Pancreas (tissue), 10 donors: Measurements from ENCODE around the gene CMTM8. TPM values are rescaled to one million over a fixed set of nuclear protein-coding genes. Genes with fewer than 3 reads are reported as not detected.

Experiments
- ATAC-seq, 4 donors: fragments of 200-7000 bp; cut with Tn5 transposase; one replicate each; pipeline versions ENCODE4 v1.8.0 to v1.9.1; 2020; ENCODE audit warnings: mild to moderate bottlenecking in 4 of 4, moderate library complexity in 4 of 4
- DNase-seq, 6 donors: peaks; one replicate each; pipeline ENCODE4 v3.0.0-alpha.2; 2020
- FAIRE-seq: peaks from 2 replicates; lab custom pipeline; 2012; peaks lifted over from hg19 to GRCh38; lab: Jason Lieb, UNC
- H3K27ac ChIP-seq, 4 donors: fragments of 200-600 bp; sonication (generic); 1 replicate in 3 of 4; 2 replicates in 1 of 4; pipeline versions ENCODE4 v1.5.0 to v1.8.0; 2020
- H3K27me3 ChIP-seq, 4 donors: fragments of 200-600 bp; one replicate each; pipeline ENCODE4 v1.8.0; 2021
- H3K36me3 ChIP-seq, 3 donors: fragments of 200-600 bp; sonication (generic) in 1 of 3; one replicate each; pipeline versions ENCODE4 v1.5.0 to v1.8.0; 2020 to 2021
- H3K4me1 ChIP-seq, 3 donors: fragments of 200-600 bp; one replicate each; pipeline ENCODE4 v1.8.0; 2021
- H3K4me3 ChIP-seq, 4 donors: fragments of 200-600 bp; sonication (generic) in 2 of 4; one replicate each; pipeline versions ENCODE4 v1.5.0 to v1.8.0; 2020 to 2021
- H3K9me3 ChIP-seq, 4 donors: fragments of 200-600 bp; one replicate each; pipeline ENCODE4 v1.8.0; 2021
- WGBS, 2 donors: extraction: QIAGEN DNeasy Blood & Tissue Kit; methylation state at CpG; one replicate each; pipeline ENCODE4 v1.1.7; 2013; 5-methylcytosine and 5-hydroxymethylcytosine counted together
- intact Hi-C, 3 donors: fragments of 100-400 bp; cut with DNase I; formaldehyde crosslinking; loops; one replicate each; pipeline versions ENCODE4 v1.11.1 to v1.14.2; 2022
- polyA plus RNA-seq, 2 donors: library from polyadenylated mRNA; stranded (reverse); fragments of 200-250 nt; gene quantifications; one replicate each; pipeline ENCODE4 v1.2.3, GENCODE V29; 2013
- total RNA-seq, 6 donors: library from RNA; stranded (reverse); fragmentation: NEBNext Ultra II Directional in 4 of 6; extraction: Animal tissue kit (Norgen Biotek cat#: 25700) in 4 of 6; gene quantifications; one replicate each; pipeline versions ENCODE4 v1.2.1 to v1.2.4, GENCODE V29; 2021 to 2023
- TF ChIP-seq, protein P1 (sequence below), 4 donors: fragments of 200-600 bp; sonication (generic) in 3 of 4; IDR thresholded peaks; one replicate each; pipeline versions ENCODE4 v1.5.0 to v1.8.0; 2021; ENCODE audit warnings: antibody characterized with exemption in 4 of 4
- donor health status: healthy with polysubstance abuse.
- donor health status: DM: no; HTN: no; CAD: no; lungs with moderate emphysema.
- donor health status: DM: no; HTN: no; CAD: no.
- donor health status: control.
- donor health status: control.
- donor health status: Bipolar disorder and iron deficiency.
- donor health status: DM: yes; HTN: yes; CAD: no.
- donor health status: DM: no; HTN: no; CAD: no.
- donor health status: DM: no; HTN: no; CAD: no.
- donor health status: DM: yes; HTN: yes; CAD: no.

The CMTM8 gene
- total and polyA plus RNA-seq, 8 donors: 11.0 to 23.7 (median 16.7) TPM

- Histone ChIP-seq H3K4me3 (peak overlapping the region; percentile 73 to 96 (median 78)), H3K36me3 (no peaks in the 10 kb centered on the region), H3K4me1 (peaks cover 4 to 13% (median 4%) of the 10 kb centered on the region in 3 donors), H3K27me3 (no peaks in the 10 kb centered on the region), H3K9me3 (no peaks in the 10 kb centered on the region), H3K27ac (peak overlapping the region; percentile 72 to 88 (median 84))
- DNase-seq (peak; percentile 53 to 76 (median 62)), FAIRE-seq (no peak), ATAC-seq (peak; percentile 65 to 75 (median 70))
- intact Hi-C loops: no loop called here
- 15 to 16% methylated on average over 12 of the region's 12 CpGs for whole genome bisulfite sequencing, 2 donors
- TF ChIP-seq, protein P1, sequence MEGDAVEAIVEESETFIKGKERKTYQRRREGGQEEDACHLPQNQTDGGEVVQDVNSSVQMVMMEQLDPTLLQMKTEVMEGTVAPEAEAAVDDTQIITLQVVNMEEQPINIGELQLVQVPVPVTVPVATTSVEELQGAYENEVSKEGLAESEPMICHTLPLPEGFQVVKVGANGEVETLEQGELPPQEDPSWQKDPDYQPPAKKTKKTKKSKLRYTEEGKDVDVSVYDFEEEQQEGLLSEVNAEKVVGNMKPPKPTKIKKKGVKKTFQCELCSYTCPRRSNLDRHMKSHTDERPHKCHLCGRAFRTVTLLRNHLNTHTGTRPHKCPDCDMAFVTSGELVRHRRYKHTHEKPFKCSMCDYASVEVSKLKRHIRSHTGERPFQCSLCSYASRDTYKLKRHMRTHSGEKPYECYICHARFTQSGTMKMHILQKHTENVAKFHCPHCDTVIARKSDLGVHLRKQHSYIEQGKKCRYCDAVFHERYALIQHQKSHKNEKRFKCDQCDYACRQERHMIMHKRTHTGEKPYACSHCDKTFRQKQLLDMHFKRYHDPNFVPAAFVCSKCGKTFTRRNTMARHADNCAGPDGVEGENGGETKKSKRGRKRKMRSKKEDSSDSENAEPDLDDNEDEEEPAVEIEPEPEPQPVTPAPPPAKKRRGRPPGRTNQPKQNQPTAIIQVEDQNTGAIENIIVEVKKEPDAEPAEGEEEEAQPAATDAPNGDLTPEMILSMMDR (IDR thresholded peaks at IDR 0.05): no peak
Observed at GRCh38 chr3:32239307-32240158, 1.1 kb downstream of the CMTM8 start.

DNA sequence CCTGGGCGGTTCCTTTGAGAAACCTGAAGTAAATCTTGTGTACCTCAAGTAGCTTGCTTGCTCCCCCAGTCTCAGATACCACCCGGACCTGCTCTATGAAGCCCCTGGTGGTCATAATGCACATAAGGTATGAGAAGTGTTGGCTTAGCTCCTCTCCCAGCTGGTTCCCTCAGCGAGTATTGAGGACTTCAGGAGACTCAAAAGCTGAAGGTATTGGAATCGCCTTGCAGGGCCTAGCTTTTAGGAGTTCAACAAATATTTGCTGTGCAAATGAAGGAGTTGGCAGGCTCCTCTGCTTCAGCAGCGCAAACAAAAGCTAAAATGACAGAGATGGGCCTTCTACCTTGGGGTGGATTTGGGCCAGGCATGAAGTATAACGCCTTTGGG is 1.7 kb downstream of the CMTM8 start:
- peaks cover 4 to 19% (median 7%) of the 10 kb centered on the region in 3 donors for H3K4me1 ChIP-seq
- DNase-seq: peak in 4 of 6 donors; percentile 30 to 56 (median 53)
- H3K36me3 ChIP-seq: no peaks in the 10 kb centered on the region
- ATAC-seq: peak; percentile 16 to 55 (median 43)
- H3K4me3 ChIP-seq: peak overlapping the region; percentile 2 to 96 (median 75)
- 22 to 27% methylated on average over 6 of the region's 6 CpGs for WGBS, 2 donors
- no peak for FAIRE-seq
- no peaks in the 10 kb centered on the region for H3K27me3 ChIP-seq
- H3K27ac ChIP-seq: peak overlapping the region; percentile 72 to 88 (median 84)
- TF ChIP-seq, protein P1 (IDR thresholded peaks at IDR 0.05): peak in 1 of 4 donors; percentile 27
- no peaks in the 10 kb centered on the region for H3K9me3 ChIP-seq
- intact Hi-C loops: no loop called here

- H3K4me3 ChIP-seq: peak overlapping the region in 1 of 4 donors; percentile 73
- no peaks in the 10 kb centered on the region for H3K36me3 ChIP-seq
- H3K9me3 ChIP-seq: no peaks in the 10 kb centered on the region
- intact Hi-C loops: no loop called here
- peaks cover 10 to 29% (median 16%) of the 10 kb centered on the region in 3 donors for H3K4me1 ChIP-seq
- TF ChIP-seq, protein P1 (IDR thresholded peaks at IDR 0.05): no peak
- no peaks in the 10 kb centered on the region for H3K27me3 ChIP-seq
- H3K27ac ChIP-seq: peak overlapping the region in 2 of 4 donors; percentile 28 to 88
- DNase-seq: no peak
- WGBS, 2 donors: 66 to 80% methylated on average over 4 of the region's 4 CpGs
- ATAC-seq: no peak
- FAIRE-seq: no peak
Observed at GRCh38 chr3:32241100-32241499, 2.6 kb downstream of the CMTM8 start.

GRCh38 chr3:32243519-32243918 is 5.0 kb downstream of the CMTM8 start:
- no peak for DNase-seq
- Histone ChIP-seq H3K4me1 (peaks cover 10 to 33% (median 20%) of the 10 kb centered on the region in 3 donors), H3K36me3 (no peaks in the 10 kb centered on the region), H3K27ac (no peak overlapping the region), H3K9me3 (no peaks in the 10 kb centered on the region), H3K4me3 (no peak overlapping the region), H3K27me3 (no peaks in the 10 kb centered on the region)
- no peak for ATAC-seq
- 82 to 87% methylated on average over 2 of the region's 2 CpGs for WGBS, 2 donors
- intact Hi-C loops: no loop called here
- TF ChIP-seq, protein P1 (IDR thresholded peaks at IDR 0.05): no peak
- FAIRE-seq: no peak

GRCh38 chr3:32245200-32245599 is 6.7 kb downstream of the CMTM8 start:
- FAIRE-seq (no peak), DNase-seq (no peak), ATAC-seq (no peak)
- peaks cover 10 to 33% (median 20%) of the 10 kb centered on the region in 3 donors for H3K4me1 ChIP-seq
- H3K27me3 ChIP-seq: no peaks in the 10 kb centered on the region
- H3K4me3 ChIP-seq: no peak overlapping the region
- intact Hi-C loops: no loop called here
- TF ChIP-seq, protein P1 (IDR thresholded peaks at IDR 0.05): no peak
- no peaks in the 10 kb centered on the region for H3K9me3 ChIP-seq
- H3K36me3 ChIP-seq: no peaks in the 10 kb centered on the region
- 46 to 48% methylated on average over 2 of the region's 2 CpGs for WGBS, 2 donors
- no peak overlapping the region for H3K27ac ChIP-seq
